ENCODE data around the gene PSIP1.

GRCh38 chr9:15529566-15530324 lies 19.0 kb upstream of the PSIP1 start:
- TF ChIP-seq CTCF (IDR thresholded peaks at IDR 0.05; ENCODE audit: low read depth, low read length) (no peak), POLR2A (IDR thresholded peaks at IDR 0.05; ENCODE audit: extremely low read depth, insufficient read length) (no peak), MAX (IDR thresholded peaks at IDR 0.05; ENCODE audit: low read depth, low read length) (peak; percentile 23; the same call in 1 of the 2 replicates), MYC (IDR thresholded peaks at IDR 0.05; ENCODE audit: low read depth, low read length) (no peak)
